Esophagus muscularis mucosa (tissue), 4 donors: ENCODE data around the gene ASF1A. TPM values are rescaled to one million over a fixed set of nuclear protein-coding genes. Genes with fewer than 3 reads are reported as not detected.

Experiments used
- DNase-seq: peaks from one replicate; pipeline ENCODE4 v3.0.0-alpha.2; 2017; ENCODE audit errors: extremely low spot score
- H3K27ac ChIP-seq, 4 donors: fragments of 200-600 bp; sonication (generic); replicated peaks in 1 of 4; 1 replicate in 3 of 4; 2 replicates in 1 of 4; pipeline ENCODE4 v1.5.1; 2016 to 2019; ENCODE audit warnings: mild to moderate bottlenecking in 1 of 4
- H3K27me3 ChIP-seq, 4 donors: fragments of 200-600 bp; sonication (generic); one replicate each; pipeline versions ENCODE4 v1.5.1 to v1.6.0; 2016 to 2019
- H3K36me3 ChIP-seq, 4 donors: fragments of 200-600 bp; sonication (generic); one replicate each; pipeline ENCODE4 v1.5.1; 2016 to 2019
- H3K4me1 ChIP-seq, 4 donors: fragments of 200-600 bp; sonication (generic); one replicate each; pipeline ENCODE4 v1.5.1; 2016 to 2019
- H3K4me3 ChIP-seq, 4 donors: fragments of 200-600 bp; sonication (generic); 1 replicate in 2 of 4; 2 replicates in 2 of 4; pipeline ENCODE4 v1.5.1; 2016 to 2019; ENCODE audit warnings: mild to moderate bottlenecking in 4 of 4, moderate library complexity in 1 of 4
- H3K9me3 ChIP-seq, 4 donors: fragments of 200-600 bp; sonication (generic); 1 replicate in 3 of 4; 2 replicates in 1 of 4; pipeline ENCODE4 v1.5.1; 2016 to 2019
- EP300 ChIP-seq: sonication (generic); formaldehyde crosslinking; IDR thresholded peaks from one replicate; pipeline ENCODE4 v1.6.1; 2017; ENCODE audit warnings: antibody characterized with exemption
- POLR2A ChIP-seq: fragments of 450-650 bp; IDR thresholded peaks from one replicate; pipeline ENCODE4 v1.6.1; 2017; ENCODE audit warnings: antibody characterized with exemption, moderate library complexity, mild to moderate bottlenecking, low read depth
- POLR2AphosphoS5 ChIP-seq, 2 donors: sonication (generic); formaldehyde crosslinking; IDR thresholded peaks; one replicate each; pipeline ENCODE4 v1.6.1; 2017; ENCODE audit warnings: antibody characterized with exemption in 2 of 2
- WGBS: methylation state at CpG from one replicate; pipeline ENCODE4 v1.1.5; 2018; 5-methylcytosine and 5-hydroxymethylcytosine counted together
- intact Hi-C: fragments of 100-400 bp; cut with DNase I; formaldehyde crosslinking; loops from one replicate; pipeline ENCODE4 v1.15.1; 2023
- total RNA-seq, 4 donors: library from RNA; depleted of rRNA; stranded (reverse); fragments of >200 nt; gene quantifications; one replicate each; pipeline versions ENCODE4 v1.1.0 to v1.2.1, GENCODE V29; 2016
- TF ChIP-seq, protein P1 (sequence below), 3 experiments: fragments of 200-600 bp in 2 of 3; fragments of 450-650 bp in 1 of 3; sonication (generic) in 2 of 3; IDR thresholded peaks; one replicate each; pipeline ENCODE4 v1.5.1; 2017 to 2019; ENCODE audit warnings: antibody characterized with exemption in 3 of 3, mild to moderate bottlenecking in 2 of 3, moderate library complexity in 1 of 3

The ASF1A gene
- total RNA-seq, 4 donors from 2014 or later = 6.6 to 13.7 (median 10.9) TPM

DNA sequence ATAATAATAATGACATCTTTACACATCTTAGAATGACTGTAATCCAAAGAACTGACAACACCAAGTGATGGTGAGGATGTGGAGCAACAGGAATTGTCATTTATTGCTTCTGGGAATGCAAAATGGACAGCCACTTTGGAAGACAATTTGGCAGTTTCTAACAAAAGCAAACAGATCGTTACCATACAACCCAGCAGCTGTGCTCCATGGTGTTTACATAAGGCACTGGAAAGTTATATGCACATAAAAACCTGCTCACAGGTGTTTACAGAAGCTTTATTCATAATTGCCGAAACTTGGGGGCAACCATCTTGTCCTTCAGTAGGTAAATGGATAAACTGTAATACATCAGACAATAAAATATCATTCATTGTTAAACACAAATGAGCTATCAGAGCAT is 18.3 kb upstream of the ASF1A start:
- Histone ChIP-seq H3K36me3 (no peaks in the 10 kb centered on the region), H3K4me3 (no peak overlapping the region)

DNA sequence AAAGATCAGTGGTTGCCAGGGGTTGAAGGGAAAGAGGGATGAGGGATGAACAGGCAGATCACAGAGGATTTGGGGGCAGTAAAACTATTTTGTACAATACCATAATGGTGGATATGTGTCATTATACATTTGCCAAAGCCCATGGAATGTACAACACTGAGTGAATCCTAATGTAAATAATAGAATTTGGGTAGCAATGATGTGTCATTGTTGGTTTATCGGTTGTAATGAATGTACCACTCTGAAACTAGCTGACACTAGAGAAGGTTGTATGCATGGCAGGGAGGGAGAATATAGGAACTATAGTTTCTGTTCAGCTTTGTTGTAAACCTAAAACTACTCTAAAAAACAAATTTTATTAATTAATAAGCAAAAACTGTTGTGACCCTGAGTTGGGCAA is 17.8 kb upstream of the ASF1A start:
- H3K27ac ChIP-seq = no peak overlapping the region
- H3K4me1 ChIP-seq = peaks cover 0 to 6% (median 2%) of the 10 kb centered on the region in 4 donors
- TF ChIP-seq POLR2A = no peak
- TF ChIP-seq, protein P1, sequence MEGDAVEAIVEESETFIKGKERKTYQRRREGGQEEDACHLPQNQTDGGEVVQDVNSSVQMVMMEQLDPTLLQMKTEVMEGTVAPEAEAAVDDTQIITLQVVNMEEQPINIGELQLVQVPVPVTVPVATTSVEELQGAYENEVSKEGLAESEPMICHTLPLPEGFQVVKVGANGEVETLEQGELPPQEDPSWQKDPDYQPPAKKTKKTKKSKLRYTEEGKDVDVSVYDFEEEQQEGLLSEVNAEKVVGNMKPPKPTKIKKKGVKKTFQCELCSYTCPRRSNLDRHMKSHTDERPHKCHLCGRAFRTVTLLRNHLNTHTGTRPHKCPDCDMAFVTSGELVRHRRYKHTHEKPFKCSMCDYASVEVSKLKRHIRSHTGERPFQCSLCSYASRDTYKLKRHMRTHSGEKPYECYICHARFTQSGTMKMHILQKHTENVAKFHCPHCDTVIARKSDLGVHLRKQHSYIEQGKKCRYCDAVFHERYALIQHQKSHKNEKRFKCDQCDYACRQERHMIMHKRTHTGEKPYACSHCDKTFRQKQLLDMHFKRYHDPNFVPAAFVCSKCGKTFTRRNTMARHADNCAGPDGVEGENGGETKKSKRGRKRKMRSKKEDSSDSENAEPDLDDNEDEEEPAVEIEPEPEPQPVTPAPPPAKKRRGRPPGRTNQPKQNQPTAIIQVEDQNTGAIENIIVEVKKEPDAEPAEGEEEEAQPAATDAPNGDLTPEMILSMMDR (IDR thresholded peaks at IDR 0.05) = no peak
- intact Hi-C loops = no loop called here
- WGBS = 96% methylated on average over 1 of the region's 1 CpG
- no peak overlapping the region for H3K4me3 ChIP-seq
- no peaks in the 10 kb centered on the region for H3K9me3 ChIP-seq
- DNase-seq = no peak
- no peaks in the 10 kb centered on the region for H3K36me3 ChIP-seq
- H3K27me3 ChIP-seq = no peaks in the 10 kb centered on the region

More for the DNA sequence above, 18.3 kb upstream of the ASF1A start:
- no peak overlapping the region for H3K27ac ChIP-seq
- no peak for DNase-seq
- no peaks in the 10 kb centered on the region for H3K9me3 ChIP-seq
- WGBS = 73% methylated on average over 2 of the region's 2 CpGs
- H3K4me1 ChIP-seq = peaks cover 0 to 6% (median under 1%) of the 10 kb centered on the region in 4 donors
- H3K27me3 ChIP-seq = no peaks in the 10 kb centered on the region
- intact Hi-C loops = no loop called here
- TF ChIP-seq, protein P1 (IDR thresholded peaks at IDR 0.05) = no peak

DNA sequence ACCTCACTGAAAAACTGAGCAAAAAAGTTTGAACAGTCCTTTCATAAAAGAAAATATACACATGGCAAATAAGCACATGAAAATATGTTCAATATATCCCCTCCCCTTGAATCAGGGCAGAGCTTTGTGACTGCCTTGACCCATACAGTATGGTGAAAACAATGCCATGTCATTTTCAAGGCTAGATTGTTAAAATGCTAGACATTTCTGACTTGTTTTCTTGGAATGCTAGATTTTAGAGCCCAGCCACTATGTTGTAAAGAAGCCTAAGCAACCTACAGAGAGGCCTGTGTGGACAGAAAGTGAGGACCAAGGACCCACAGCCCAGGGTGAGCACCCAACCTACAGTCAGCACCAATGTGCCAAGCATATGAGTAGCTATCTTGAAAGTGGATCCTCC is 17.1 kb upstream of the ASF1A start:
- intact Hi-C loops = no loop called here
- no peak for TF ChIP-seq POLR2AphosphoS5 (IDR thresholded peaks at IDR 0.05)
- TF ChIP-seq EP300 = no peak
- TF ChIP-seq, protein P1 (IDR thresholded peaks at IDR 0.05) = no peak
- TF ChIP-seq POLR2A = no peak

DNA sequence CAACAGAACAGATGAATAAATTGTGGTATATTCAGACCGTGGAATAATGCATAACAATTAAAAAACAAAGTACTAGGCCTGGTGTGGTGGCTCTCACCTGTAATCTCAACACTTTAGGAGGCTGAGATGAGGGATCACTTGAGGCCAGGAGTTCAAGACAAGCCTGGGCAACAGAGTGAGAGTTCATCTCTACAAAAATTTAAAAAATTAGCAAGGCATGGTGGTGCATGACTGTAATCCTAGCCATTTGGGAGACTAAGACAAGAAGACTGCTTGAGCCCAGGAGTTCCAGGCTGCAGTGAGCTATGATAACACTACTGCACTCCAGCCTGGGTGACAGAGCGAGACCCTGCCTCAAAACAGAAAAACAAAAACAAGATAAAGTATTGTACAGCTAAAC is 16.1 kb upstream of the ASF1A start:
- no peak for DNase-seq
- Histone ChIP-seq H3K27me3 (no peaks in the 10 kb centered on the region), H3K9me3 (no peaks in the 10 kb centered on the region), H3K4me3 (no peak overlapping the region), H3K4me1 (peaks cover 0 to 6% (median 2%) of the 10 kb centered on the region in 4 donors), H3K36me3 (no peaks in the 10 kb centered on the region), H3K27ac (no peak overlapping the region)
- no peak for TF ChIP-seq EP300
- no peak for TF ChIP-seq POLR2AphosphoS5 (IDR thresholded peaks at IDR 0.05)
- TF ChIP-seq POLR2A = no peak
- TF ChIP-seq, protein P1 (IDR thresholded peaks at IDR 0.05) = no peak
- intact Hi-C loops = no loop called here
- 93% methylated on average over 2 of the region's 2 CpGs for WGBS

More for the DNA sequence above, 17.1 kb upstream of the ASF1A start:
- Histone ChIP-seq H3K27ac (no peak overlapping the region), H3K9me3 (no peaks in the 10 kb centered on the region), H3K4me3 (no peak overlapping the region), H3K36me3 (no peaks in the 10 kb centered on the region), H3K4me1 (peaks cover 0 to 6% (median 2%) of the 10 kb centered on the region in 4 donors), H3K27me3 (no peaks in the 10 kb centered on the region)
- no peak for DNase-seq
